HG03108 (cell line): ENCODE results near the gene SYPL1.

Experiments
- ATAC-seq: cut with Tn5 transposase; IDR thresholded peaks from one replicate; pipeline ENCODE4 v1.9.1; 2021; ENCODE audit warnings: moderate library complexity; ENCODE audit not compliant: unreplicated experiment

The SYPL1 gene

GRCh38 chr7:106068538-106068961 lies 43.6 kb downstream of the SYPL1 start:
- no peak for ATAC-seq

- no peak for ATAC-seq
Measured at GRCh38 chr7:106067678-106068077, 44.4 kb downstream of the SYPL1 start.

GRCh38 chr7:106065575-106066500 lies 46.3 kb downstream of the SYPL1 start:
- no peak for ATAC-seq

GRCh38 chr7:106064771-106065574 lies 47.1 kb downstream of the SYPL1 start:
- ATAC-seq = no peak

GRCh38 chr7:106064316-106064715 lies 47.8 kb downstream of the SYPL1 start:
- no peak for ATAC-seq

GRCh38 chr7:106063692-106064091 lies 48.4 kb downstream of the SYPL1 start:
- ATAC-seq = no peak

GRCh38 chr7:106063024-106063423 lies 49.1 kb downstream of the SYPL1 start:
- ATAC-seq = no peak

- no peak for ATAC-seq
Measured at GRCh38 chr7:106062521-106062931, 49.6 kb downstream of the SYPL1 start.

- ATAC-seq = no peak
Measured at GRCh38 chr7:106062006-106062405, 50.1 kb downstream of the SYPL1 start.

GRCh38 chr7:106061301-106061979 lies 50.7 kb downstream of the SYPL1 start:
- ATAC-seq = no peak

GRCh38 chr7:106060394-106060920 lies 51.7 kb downstream of the SYPL1 start:
- no peak for ATAC-seq

GRCh38 chr7:106059556-106059955 lies 52.6 kb downstream of the SYPL1 start:
- no peak for ATAC-seq

- ATAC-seq = no peak
Measured at GRCh38 chr7:106058928-106059324, 53.2 kb downstream of the SYPL1 start.

GRCh38 chr7:106057962-106058927 lies 53.9 kb downstream of the SYPL1 start:
- peak; percentile 58 for ATAC-seq

GRCh38 chr7:106057204-106057961 lies 54.7 kb downstream of the SYPL1 start:
- ATAC-seq = no peak

GRCh38 chr7:106056513-106057203 lies 55.5 kb downstream of the SYPL1 start:
- peak; percentile 35 for ATAC-seq

GRCh38 chr7:106054971-106055532 lies 57.1 kb downstream of the SYPL1 start:
- no peak for ATAC-seq
